Stromal cell of bone marrow (primary cell): ENCODE results near the gene POPDC3.
"Not testable (repeated sequence)": the region's sequence is repeated elsewhere in the genome, so short reads cannot be mapped to it uniquely, and the experiment has no call there.

Source experiments
- DNase-seq: peaks from one replicate; pipeline ENCODE4 v3.0.0-alpha.2; 2012; ENCODE audit warnings: low read depth

POPDC3 gene, protein sequence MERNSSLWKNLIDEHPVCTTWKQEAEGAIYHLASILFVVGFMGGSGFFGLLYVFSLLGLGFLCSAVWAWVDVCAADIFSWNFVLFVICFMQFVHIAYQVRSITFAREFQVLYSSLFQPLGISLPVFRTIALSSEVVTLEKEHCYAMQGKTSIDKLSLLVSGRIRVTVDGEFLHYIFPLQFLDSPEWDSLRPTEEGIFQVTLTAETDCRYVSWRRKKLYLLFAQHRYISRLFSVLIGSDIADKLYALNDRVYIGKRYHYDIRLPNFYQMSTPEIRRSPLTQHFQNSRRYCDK

DNA sequence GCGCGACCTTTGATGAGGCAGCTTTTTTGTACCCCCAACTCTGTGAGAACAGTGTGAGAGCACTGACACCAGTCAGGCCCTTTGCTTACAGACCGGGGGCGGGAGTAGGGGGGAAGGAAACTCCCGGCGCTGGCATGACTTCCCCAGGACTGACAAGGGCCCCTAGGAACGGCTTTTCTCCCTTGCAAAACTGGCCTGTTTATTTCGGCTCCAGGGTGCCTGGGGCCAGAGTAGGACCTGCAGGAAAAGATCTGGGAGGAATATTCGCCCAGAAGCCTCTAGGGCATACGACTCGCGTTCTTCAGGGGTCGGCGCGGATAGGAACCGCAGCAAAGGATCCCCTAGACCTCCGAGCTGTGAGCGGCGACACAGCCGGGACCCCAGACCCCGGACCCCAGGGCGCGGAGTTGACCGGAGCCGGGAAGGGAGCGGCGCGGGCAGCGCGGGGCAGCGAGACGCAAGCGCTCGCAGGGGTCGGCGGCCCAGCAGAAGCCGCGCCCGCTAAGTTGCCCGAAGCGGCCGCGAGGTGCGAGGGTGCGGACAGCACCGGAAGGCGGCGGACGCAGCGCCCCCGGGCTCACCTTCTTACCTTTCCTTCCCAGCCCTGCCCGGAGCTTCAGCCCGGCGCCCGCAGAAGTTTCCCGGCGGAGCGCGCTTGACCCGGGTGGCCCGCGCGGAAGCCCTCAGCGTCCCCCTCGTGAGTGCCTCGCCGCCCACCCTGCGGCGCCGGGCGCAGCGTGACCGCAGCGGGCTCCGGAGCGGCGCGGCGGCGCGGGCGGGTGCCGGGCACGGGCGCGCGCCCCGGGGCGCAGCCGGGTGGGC is at the start of gene POPDC3:
Gene POPDC3 (minus strand): TSS at position 771 of the 822 bp plus-strand sequence. CDS start 18,105 bp downstream, outside the sequence.
- no peak for DNase-seq

DNA sequence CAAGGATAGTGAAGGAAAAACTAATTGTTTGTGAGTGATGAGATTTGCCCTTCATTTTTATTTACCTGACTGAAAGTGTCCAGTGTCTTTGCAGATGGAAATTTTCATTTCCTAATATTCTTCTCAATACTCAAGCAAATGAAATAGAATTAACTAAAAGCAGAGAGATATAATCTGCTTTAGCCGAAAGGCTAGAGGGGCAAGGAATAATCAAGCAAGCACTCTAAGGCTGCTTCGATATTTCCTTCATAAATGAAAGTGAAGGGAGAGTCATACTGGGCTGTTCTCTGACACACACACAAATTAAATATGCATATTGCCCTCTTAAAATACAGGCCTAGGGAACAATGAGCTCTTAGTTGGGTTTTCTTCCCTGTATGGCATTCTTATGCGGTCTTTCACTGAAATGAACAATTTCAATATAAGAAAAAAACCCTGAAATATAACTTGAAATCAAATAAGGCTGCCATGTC is 47.5 kb upstream of the POPDC3 start:
- no peak for DNase-seq

DNA sequence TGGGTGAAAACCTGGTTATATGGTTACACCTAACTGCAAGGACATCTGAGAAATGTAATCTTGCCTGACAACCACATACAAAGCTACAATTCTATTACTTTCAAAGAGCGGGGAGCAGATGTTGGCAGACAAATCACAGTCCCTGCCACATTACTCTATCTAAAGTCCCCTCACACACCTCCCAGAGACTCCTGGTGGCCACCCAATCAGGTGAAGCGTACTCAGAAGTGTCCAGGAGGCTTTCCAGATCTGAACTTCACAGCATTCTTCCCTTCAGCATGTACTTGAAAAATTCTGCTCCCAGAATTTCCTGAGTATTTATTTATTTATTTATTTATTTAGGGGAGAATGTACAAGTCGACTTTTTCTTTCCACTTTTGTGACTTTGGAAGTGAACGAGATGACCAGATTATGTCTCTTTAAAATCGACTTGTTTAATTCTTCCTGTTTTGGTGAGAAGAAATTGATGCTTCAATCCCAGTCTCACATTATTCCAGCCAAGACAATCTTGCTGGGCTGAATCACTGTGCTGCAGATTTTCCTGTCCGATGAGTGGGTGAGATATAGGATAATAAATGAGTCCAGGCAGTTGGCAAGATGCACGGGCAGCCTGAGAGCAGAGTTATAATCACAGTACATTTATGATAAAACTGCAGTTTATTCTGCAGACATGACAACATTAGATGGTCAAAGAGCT is 46.9 kb upstream of the POPDC3 start:
- no peak for DNase-seq

DNA sequence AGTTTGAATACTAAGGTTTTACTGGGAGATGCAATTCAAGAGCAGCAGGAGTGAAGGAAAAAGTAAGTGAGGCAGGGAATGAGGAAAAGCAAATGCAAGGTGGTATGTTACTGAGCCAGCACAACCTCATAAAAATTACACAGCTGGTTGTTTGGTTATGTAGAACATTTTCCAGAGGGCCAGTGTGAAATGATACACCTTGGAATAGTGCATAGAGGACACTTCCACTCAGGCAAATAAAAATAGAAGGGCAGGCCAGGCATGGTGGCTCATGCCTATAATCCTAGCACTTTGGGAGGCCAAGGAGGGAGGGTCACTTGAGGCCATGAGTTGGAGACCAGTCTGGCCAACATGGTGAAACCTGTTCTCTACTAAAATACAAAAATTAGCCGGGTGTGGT is 43.4 kb upstream of the POPDC3 start:
- DNase-seq = no peak

DNA sequence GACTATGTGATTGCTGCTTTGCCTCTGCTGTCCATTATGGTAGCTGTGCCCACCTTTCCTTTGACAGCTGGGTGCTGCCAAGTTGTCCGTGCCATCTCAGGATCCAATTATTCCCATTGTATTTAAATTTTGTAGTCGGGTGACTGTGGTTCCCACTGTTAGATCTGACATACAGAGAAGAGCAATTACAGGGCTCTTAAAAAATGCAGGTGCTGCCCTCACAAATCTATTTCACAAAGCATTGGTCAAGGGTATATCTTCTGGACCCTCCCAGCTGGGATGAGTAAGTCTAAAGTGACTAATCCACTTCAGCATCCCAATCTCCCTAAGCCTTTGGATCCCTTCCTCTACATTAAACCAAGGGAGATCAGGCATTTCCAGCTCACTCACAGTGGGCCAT is 41.4 kb upstream of the POPDC3 start:
- DNase-seq = not testable (repeated sequence)

DNA sequence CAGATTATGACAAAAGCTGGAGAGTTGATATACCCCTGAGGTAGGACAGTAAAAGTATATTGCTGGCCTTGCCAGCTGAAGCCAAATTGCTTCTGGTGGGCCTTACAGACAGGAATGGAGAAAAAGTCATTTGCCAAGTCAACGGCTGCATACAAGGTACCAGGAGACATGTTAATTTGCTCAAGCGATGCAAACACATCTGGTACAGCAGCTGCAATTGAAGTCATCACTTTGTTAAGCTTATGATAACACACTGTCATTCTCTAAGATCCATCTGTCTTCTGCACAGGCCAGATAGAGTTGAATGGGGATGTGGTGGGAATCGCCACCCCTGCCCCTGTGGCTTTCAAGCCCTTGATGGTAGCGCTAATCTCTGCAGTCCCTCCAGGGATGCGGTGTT is 40.4 kb upstream of the POPDC3 start:
- no peak for DNase-seq

DNA sequence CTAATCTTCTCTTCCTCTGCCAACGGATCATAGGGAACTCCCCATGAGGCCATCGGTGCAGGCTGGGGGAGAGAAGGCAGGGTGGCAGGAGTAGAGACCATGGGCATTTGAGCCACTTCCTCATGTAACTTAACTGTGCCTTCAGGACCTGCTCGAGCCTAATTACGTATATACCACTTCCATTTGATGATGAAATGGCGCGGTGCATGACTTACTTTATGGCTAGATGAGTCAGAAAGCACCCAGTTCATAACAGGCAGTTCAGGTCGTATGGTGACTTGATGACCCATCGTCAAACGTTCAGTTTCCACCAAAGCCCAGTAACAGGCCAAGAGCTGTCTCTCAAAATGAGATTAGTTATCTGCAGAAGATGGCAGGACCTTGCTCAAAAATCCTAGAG is 39.4 kb upstream of the POPDC3 start:
- DNase-seq = not testable (repeated sequence)

DNA sequence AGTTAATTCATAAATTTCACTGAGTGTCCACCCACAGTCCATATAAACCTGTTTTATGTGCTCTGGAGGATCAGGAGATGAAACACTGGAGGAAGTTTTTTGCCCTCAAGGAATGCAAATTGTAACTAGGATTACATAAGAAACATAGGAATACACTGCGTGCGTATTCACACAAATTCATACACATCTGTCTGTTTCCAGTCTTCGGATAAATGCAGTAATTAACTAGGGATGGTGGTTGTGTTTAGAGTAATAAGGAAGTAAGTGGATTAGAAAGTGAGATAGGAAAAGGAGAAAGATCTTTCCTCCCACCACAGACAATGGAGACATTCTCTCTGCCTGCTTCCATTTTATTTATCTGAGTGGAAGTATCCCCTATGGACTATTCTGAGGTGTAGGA is 35.7 kb upstream of the POPDC3 start:
- no peak for DNase-seq

DNA sequence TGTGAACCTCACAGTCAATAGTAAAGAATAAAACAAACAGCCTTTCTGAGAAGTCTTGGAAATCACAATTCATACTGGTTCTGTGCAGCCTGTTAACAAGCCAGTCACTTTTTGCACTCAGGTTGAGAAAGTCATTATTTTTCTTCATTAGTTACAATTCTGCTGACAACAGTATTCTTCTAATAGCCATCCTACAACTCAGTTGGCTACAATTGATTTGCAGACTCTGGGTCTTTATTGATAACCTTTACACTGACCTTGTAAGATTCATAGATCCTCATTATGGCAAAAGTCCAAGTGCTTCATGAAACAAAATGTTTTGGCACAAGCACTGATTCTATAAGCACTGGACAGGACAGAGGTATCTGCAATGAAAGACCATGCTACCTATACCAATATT is 34.9 kb upstream of the POPDC3 start:
- no peak for DNase-seq

DNA sequence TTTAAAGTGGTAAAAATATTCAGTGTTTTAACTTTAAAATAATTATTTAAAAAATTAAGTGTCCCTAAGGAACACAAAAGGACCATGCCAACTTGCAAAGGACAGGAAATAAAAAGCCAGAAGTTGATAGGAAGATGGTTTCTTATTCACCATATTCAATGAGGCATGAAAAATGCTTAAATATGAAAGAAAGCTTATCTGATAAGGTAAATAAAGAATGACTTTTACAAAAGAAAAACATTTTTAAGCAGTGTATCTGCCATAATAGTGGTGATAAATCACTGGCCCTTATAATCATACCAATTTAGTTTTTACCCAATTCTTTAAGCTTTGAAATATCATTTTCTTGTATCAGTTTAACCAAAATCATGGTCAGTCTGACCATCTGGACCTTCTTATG is 33.5 kb upstream of the POPDC3 start:
- no peak for DNase-seq

DNA sequence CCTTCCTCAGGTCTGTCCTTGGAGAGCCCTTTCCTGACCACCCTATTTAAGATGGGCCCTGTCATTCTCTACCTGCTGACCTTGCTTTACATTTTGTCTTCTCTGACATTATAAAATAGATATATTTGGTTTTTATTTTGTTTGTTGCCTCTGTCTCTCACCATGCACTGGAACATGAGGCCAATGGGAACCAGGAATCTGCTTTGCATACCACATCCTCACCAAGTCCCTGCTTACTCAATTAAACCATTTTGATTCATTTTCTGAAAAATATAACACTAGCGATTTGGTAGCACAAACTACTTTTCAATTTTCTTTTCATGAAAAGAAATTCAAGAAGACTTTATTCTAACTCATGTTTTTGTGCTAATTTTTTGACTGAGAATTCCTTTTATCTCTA is 32.8 kb upstream of the POPDC3 start:
- DNase-seq = no peak

DNA sequence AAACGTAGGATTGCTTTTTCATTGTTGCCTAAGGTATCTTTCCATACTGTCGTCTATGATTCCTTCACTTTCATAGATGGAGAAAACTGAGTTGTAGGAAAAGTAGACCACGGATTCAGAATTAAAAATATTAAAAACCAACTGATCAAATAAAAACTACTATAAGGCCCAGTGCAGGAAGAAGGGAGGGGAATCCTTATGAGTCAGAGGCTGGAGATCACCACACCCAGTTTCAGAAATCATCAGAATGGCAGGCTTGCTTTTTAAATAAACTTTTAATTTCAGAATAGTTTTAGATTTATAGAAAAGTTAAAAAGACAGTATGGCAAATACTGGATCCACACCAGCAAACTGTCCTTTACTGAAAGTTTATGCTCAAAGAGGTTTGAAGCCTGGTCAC is 32.0 kb upstream of the POPDC3 start:
- no peak for DNase-seq

DNA sequence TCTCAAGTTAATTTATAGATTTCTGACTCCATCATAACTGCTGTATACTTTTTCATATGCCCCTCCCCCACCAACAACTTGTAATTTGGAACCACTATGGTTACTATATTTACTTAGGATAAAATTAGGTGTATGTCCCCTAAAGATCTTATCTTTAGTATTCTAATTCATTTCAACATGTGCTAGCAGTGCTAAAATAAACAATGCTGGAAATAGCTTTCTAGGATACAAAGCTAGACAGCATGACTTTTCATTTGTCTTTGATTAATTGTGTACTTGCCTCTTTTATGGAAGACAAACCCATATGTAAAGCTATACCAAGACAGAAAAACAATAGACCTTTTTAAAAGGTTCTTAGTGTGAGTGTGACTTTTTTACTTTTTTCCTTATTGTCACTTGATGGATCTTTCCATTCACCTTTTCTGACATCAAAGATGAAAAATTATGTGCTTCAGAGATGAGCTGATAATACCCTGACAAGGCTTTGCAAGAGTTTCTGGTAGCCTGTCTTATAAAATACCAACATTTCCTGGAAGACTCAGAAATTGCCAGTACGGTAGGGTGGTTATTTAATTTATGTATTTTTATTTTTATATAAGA is 31.2 kb upstream of the POPDC3 start:
- no peak for DNase-seq

DNA sequence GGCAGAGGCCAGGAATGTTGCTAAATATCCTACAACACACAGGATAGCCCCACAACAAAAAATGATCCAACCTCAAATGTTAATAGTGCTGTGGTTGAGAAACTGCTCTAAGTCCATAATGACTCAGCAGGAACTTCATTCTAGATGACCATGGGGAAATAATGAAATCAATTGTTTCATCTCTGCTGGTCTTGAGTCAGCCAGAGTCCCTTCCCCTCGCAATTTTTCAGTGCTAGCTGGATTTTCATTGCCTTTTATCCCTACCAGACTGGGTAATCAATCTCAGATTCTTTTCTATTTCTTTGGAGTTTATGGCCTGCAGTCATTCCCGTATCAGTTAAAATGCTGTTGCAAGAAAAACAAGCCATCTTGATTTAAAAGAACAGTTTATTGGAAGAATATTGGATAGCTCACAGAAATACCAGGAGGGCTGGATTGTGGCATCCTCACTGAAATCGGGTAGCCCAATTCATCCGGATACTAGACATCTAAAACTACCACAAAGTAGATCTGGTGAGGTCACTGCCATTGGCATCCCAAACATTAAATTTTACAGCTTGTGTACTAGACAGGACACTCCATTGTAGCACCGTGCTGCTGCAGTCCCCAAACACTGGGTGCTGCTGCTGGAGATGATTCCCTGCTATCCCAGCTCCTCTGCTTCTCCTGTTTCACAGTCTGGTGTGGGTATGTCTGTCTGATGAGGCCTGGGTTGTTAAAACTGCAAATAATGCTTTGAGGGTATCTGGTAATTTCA is 30.3 kb upstream of the POPDC3 start:
- DNase-seq = peak; percentile 74

DNA sequence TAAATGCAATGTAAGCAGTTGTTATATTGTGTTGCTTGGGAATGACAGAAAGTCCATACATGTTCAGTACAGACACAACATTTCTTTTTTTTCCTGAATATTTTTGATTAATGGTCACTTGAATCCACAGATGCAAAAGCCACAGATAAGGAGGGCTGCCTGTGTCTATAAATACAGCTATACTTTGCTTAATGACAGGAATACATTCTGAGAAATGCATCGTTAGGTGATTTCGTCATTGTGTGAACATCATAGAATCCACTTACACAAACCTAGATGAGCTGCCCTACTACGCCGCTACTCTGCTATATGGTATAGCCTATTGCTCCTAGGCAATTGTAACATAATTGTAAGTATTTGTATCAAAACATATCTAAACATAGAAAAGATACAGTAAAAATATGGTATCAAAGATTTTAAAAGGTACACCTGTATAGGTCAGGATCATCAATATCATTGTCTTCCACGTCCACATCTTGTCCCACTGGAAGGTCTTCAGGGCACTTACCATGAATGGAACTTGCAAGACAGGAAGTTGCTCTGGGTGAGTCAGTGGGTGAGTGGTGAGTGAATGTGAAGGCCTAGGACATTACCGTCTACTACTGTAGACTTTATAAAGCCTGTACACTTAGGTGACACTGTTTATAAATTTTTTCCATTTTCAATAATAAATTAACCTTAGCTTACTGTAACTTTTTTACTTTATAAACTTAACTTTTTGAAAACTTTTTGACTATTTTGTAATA is 27.9 kb upstream of the POPDC3 start:
- DNase-seq = no peak

DNA sequence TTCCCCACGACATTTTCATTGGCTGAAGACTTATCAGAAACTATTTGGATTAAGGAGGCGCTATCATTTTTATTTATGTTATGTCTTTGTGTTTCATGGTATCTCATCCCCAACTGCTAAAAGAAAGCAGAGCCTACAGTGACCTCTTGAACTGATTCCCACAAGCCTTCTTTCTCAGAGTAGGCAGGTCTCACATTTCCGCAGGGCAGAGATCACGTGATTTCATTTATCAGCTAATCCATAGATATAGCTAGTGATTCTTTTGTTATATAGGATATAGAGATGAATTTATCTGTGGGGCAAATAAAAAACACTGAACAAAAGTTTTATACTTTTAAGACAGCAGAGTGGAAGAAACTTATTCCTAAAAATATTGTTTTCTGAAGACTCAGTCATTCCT is 25.0 kb upstream of the POPDC3 start:
- no peak for DNase-seq

DNA sequence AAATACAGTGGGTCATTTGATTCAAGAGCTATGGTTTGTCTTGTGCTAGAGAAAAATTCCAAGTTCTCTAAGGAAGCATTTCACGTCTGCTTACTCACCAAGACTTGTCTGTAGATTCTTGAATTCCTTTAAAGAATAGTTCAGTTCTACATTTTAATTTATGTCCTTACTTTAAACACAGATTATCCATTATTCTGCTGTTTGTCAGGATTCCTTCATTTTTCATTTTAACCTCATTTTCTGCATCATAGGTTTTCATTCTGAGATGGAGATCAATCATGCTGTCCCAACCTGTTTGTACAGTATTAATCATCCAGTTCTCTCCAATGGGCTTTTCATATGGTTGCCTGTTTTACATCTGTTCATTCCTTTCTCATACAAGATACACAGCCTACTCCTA is 24.5 kb upstream of the POPDC3 start:
- DNase-seq = no peak

DNA sequence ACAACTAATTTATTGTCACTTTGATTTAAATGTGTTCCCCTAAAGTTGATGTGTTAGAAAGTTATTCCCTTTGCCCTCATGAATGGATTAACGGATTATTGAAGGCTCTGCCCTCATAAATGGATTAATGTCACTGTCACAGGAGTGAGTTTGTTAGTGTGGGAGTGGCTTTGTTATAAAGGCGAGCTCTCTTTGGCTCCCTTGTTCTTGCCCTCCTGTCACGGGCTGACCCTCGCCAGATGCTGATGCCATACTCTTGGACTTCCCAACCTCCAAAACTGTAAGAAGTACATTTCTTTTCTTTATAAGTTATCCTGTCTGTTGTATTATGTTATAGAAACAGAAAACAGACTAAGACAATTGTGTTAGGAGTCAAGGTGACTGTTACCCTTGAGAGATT is 22.7 kb upstream of the POPDC3 start:
- DNase-seq = no peak

DNA sequence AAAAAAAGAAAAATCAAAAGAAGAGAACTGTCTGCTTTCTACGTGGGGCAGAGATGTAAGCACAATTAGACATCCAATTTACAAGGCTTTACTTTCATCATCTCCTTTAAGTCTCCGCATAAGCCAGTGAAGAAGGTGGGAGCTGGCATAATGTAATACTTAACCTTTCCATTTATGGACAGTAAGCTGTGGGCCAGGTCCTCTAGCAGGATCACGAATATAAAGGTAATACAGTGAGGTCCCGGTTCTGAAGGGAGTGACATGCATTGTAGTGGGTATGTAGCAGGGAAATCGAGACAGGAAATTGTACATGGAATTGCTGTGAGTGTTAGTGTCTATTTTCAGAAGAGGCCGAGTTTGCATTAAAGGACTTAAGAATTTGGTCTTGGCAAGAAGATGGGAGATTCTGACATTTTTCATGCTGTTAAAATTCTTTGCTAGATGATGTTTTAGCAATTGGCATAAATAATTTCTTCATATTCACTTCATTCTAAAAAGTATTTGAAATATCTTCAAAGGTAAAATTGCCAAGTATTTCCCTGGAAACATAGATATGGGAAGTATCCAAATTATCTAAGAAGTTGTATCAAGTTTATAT is 20.4 kb upstream of the POPDC3 start:
- no peak for DNase-seq

DNA sequence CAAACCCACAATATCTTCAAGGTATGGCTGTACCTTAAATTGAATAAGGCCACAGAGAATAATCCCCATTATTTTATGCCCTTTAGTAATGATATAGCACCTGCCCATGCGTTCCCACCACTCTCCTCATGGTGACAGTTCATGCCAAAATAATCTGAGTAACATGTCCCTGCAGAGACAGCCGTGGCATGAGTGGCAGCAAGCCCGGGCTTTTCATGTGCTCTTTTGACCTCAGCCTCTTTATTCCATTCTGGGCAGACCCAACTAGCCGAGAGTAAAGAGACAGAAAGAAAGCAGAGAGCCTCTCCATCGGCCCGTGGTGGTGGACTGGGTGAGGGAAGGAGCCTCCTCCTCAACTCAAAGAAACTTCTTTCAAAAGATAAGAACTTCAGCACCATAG is 19.9 kb upstream of the POPDC3 start:
- DNase-seq = no peak

DNA sequence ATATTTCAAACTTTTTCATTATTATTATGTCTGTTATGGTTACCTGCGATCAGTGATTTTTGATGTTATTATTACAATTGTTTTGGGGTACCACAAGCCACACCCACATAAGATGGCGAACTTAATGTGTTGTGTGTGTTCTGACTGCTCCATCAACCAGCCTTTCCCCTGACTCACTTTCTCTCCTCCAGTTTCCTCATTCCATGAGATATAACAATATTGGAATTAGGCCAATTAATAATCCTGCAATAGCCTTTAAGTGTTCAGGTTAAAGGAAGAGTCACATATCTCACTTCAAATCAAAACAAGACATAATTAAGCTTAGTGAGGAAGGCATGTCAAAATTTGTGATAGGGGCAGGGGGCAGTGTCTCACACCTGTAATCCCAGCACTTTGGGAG is 16.3 kb upstream of the POPDC3 start:
- DNase-seq = no peak
